Activated T-cell treated with anti-CD3 and anti-CD28 coated beads, Interleukin-2, amount 50 U/mL, for 24 hours (primary cell): ENCODE results near the gene MUC13.

ENCODE experiments used
- DNase-seq: peaks from one replicate; pipeline ENCODE4 v3.0.0-alpha.2; 2020
- H3K27ac Mint-ChIP-seq: 2 replicates; pipeline ENCODE4 v1.8.0; 2020; ENCODE audit warnings: mild to moderate bottlenecking, mixed read lengths
- H3K27me3 Mint-ChIP-seq: 2 replicates; pipeline ENCODE4 v1.8.0; 2020; ENCODE audit warnings: mixed read lengths
- H3K36me3 Mint-ChIP-seq: 2 replicates; pipeline ENCODE4 v1.8.0; 2020; ENCODE audit warnings: low read depth, mixed read lengths
- H3K4me1 Mint-ChIP-seq: 2 replicates; pipeline ENCODE4 v1.8.0; 2020; ENCODE audit warnings: low read depth, mixed read lengths
- H3K4me3 Mint-ChIP-seq: 2 replicates; pipeline ENCODE4 v1.8.0; 2020; ENCODE audit warnings: mild to moderate bottlenecking, moderate library complexity, mixed read lengths
- H3K9me3 Mint-ChIP-seq: 2 replicates; pipeline ENCODE4 v1.8.0; 2020; ENCODE audit warnings: mixed read lengths

MUC13 gene

GRCh38 chr3:124934577-124934976, at the start of gene MUC13:
Gene MUC13 (minus strand): TSS chr3:124934751. CDS start chr3:124934712, 39 bp downstream.
- H3K36me3 Mint-ChIP-seq, result no peaks in the 10 kb centered on the region
- peaks cover 11% of the 10 kb centered on the region for H3K27me3 Mint-ChIP-seq
- H3K27ac Mint-ChIP-seq, result no peak within 1 kb of the TSS
- H3K4me3 Mint-ChIP-seq, result no peak within 1 kb of the TSS
- no peak for DNase-seq
- H3K4me1 Mint-ChIP-seq, result no peaks in the 10 kb centered on the region
- peaks cover 2% of the 10 kb centered on the region for H3K9me3 Mint-ChIP-seq

- Mint-ChIP-seq H3K27me3 (no peaks in the 10 kb centered on the region), H3K27ac (no peak overlapping the region), H3K4me3 (no peak overlapping the region), H3K36me3 (peaks cover 35% of the 10 kb centered on the region), H3K4me1 (no peaks in the 10 kb centered on the region), H3K9me3 (no peaks in the 10 kb centered on the region)
- no peak for DNase-seq
Observed at GRCh38 chr3:124982855-124983254, 48.3 kb upstream of the MUC13 start.

- H3K36me3 Mint-ChIP-seq, result peaks cover 46% of the 10 kb centered on the region
- no peak overlapping the region for H3K4me3 Mint-ChIP-seq
- peaks cover under 1% of the 10 kb centered on the region for H3K4me1 Mint-ChIP-seq
- H3K9me3 Mint-ChIP-seq, result no peaks in the 10 kb centered on the region
- DNase-seq, result no peak
- H3K27me3 Mint-ChIP-seq, result no peaks in the 10 kb centered on the region
- H3K27ac Mint-ChIP-seq, result no peak overlapping the region
Observed at GRCh38 chr3:124981472-124981871, 46.9 kb upstream of the MUC13 start.

GRCh38 chr3:124978627-124979026, 44.1 kb upstream of the MUC13 start:
- H3K36me3 Mint-ChIP-seq, result peaks cover 48% of the 10 kb centered on the region
- no peaks in the 10 kb centered on the region for H3K27me3 Mint-ChIP-seq
- DNase-seq, result no peak
- no peak overlapping the region for H3K4me3 Mint-ChIP-seq
- no peak overlapping the region for H3K27ac Mint-ChIP-seq
- H3K9me3 Mint-ChIP-seq, result no peaks in the 10 kb centered on the region
- H3K4me1 Mint-ChIP-seq, result peaks cover 2% of the 10 kb centered on the region

- H3K27ac Mint-ChIP-seq, result no peak overlapping the region
- peaks cover 2% of the 10 kb centered on the region for H3K4me1 Mint-ChIP-seq
- H3K4me3 Mint-ChIP-seq, result no peak overlapping the region
- no peak for DNase-seq
- H3K27me3 Mint-ChIP-seq, result no peaks in the 10 kb centered on the region
- no peaks in the 10 kb centered on the region for H3K9me3 Mint-ChIP-seq
- peaks cover 46% of the 10 kb centered on the region for H3K36me3 Mint-ChIP-seq
Observed at GRCh38 chr3:124976383-124976782, 41.8 kb upstream of the MUC13 start.

GRCh38 chr3:124974691-124975090, 40.1 kb upstream of the MUC13 start:
- no peak overlapping the region for H3K4me3 Mint-ChIP-seq
- H3K4me1 Mint-ChIP-seq, result peaks cover 2% of the 10 kb centered on the region
- no peaks in the 10 kb centered on the region for H3K9me3 Mint-ChIP-seq
- H3K36me3 Mint-ChIP-seq, result peaks cover 58% of the 10 kb centered on the region
- no peak for DNase-seq
- H3K27ac Mint-ChIP-seq, result no peak overlapping the region
- no peaks in the 10 kb centered on the region for H3K27me3 Mint-ChIP-seq

- Mint-ChIP-seq H3K27ac (no peak overlapping the region), H3K9me3 (no peaks in the 10 kb centered on the region)
Observed at GRCh38 chr3:124973290-124973689, 38.7 kb upstream of the MUC13 start.

GRCh38 chr3:124972457-124972856, 37.9 kb upstream of the MUC13 start:
- Mint-ChIP-seq H3K27me3 (no peaks in the 10 kb centered on the region), H3K4me1 (peaks cover 5% of the 10 kb centered on the region)

More at GRCh38 chr3:124973290-124973689, 38.7 kb upstream of the MUC13 start:
- H3K27me3 Mint-ChIP-seq, result no peaks in the 10 kb centered on the region
- H3K4me1 Mint-ChIP-seq, result peaks cover 5% of the 10 kb centered on the region
- DNase-seq, result no peak
- H3K4me3 Mint-ChIP-seq, result no peak overlapping the region
- H3K36me3 Mint-ChIP-seq, result peaks cover 67% of the 10 kb centered on the region

GRCh38 chr3:124969963-124970722, 35.6 kb upstream of the MUC13 start:
- no peak overlapping the region for H3K4me3 Mint-ChIP-seq

More at GRCh38 chr3:124972457-124972856, 37.9 kb upstream of the MUC13 start:
- no peak for DNase-seq
- Mint-ChIP-seq H3K4me3 (no peak overlapping the region), H3K27ac (no peak overlapping the region), H3K36me3 (peaks cover 64% of the 10 kb centered on the region), H3K9me3 (no peaks in the 10 kb centered on the region)

GRCh38 chr3:124969190-124969589, 34.6 kb upstream of the MUC13 start:
- Mint-ChIP-seq H3K27ac (no peak overlapping the region), H3K4me1 (peaks cover 14% of the 10 kb centered on the region), H3K4me3 (no peak overlapping the region), H3K9me3 (no peaks in the 10 kb centered on the region), H3K27me3 (no peaks in the 10 kb centered on the region), H3K36me3 (peaks cover 45% of the 10 kb centered on the region)
- no peak for DNase-seq

More at GRCh38 chr3:124969963-124970722, 35.6 kb upstream of the MUC13 start:
- Mint-ChIP-seq H3K36me3 (peaks cover 45% of the 10 kb centered on the region), H3K9me3 (no peaks in the 10 kb centered on the region), H3K4me1 (peaks cover 5% of the 10 kb centered on the region), H3K27me3 (no peaks in the 10 kb centered on the region), H3K27ac (no peak overlapping the region)
- DNase-seq, result no peak

- Mint-ChIP-seq H3K4me3 (no peak overlapping the region), H3K9me3 (no peaks in the 10 kb centered on the region), H3K27ac (no peak overlapping the region), H3K27me3 (no peaks in the 10 kb centered on the region), H3K36me3 (peaks cover 40% of the 10 kb centered on the region), H3K4me1 (peaks cover 16% of the 10 kb centered on the region)
- no peak for DNase-seq
Observed at GRCh38 chr3:124967964-124968363, 33.4 kb upstream of the MUC13 start.

GRCh38 chr3:124966521-124967445, 32.2 kb upstream of the MUC13 start:
- Mint-ChIP-seq H3K27me3 (no peaks in the 10 kb centered on the region), H3K9me3 (no peaks in the 10 kb centered on the region), H3K27ac (no peak overlapping the region), H3K4me1 (peaks cover 16% of the 10 kb centered on the region), H3K36me3 (peaks cover 31% of the 10 kb centered on the region), H3K4me3 (no peak overlapping the region)
- no peak for DNase-seq

GRCh38 chr3:124965413-124965812, 30.9 kb upstream of the MUC13 start:
- H3K4me3 Mint-ChIP-seq, result no peak overlapping the region
- no peak overlapping the region for H3K27ac Mint-ChIP-seq
- peaks cover 22% of the 10 kb centered on the region for H3K36me3 Mint-ChIP-seq
- peaks cover 16% of the 10 kb centered on the region for H3K4me1 Mint-ChIP-seq
- no peak for DNase-seq
- no peaks in the 10 kb centered on the region for H3K9me3 Mint-ChIP-seq
- H3K27me3 Mint-ChIP-seq, result no peaks in the 10 kb centered on the region

GRCh38 chr3:124964387-124964786, 29.8 kb upstream of the MUC13 start:
- DNase-seq, result no peak
- no peaks in the 10 kb centered on the region for H3K9me3 Mint-ChIP-seq
- H3K27me3 Mint-ChIP-seq, result no peaks in the 10 kb centered on the region
- no peak overlapping the region for H3K4me3 Mint-ChIP-seq
- H3K36me3 Mint-ChIP-seq, result peaks cover 12% of the 10 kb centered on the region
- H3K27ac Mint-ChIP-seq, result no peak overlapping the region
- peaks cover 15% of the 10 kb centered on the region for H3K4me1 Mint-ChIP-seq

- no peak for DNase-seq
- Mint-ChIP-seq H3K36me3 (peaks cover 7% of the 10 kb centered on the region), H3K9me3 (no peaks in the 10 kb centered on the region), H3K27ac (no peak overlapping the region), H3K27me3 (no peaks in the 10 kb centered on the region), H3K4me1 (peaks cover 12% of the 10 kb centered on the region), H3K4me3 (no peak overlapping the region)
Observed at GRCh38 chr3:124963755-124964154, 29.2 kb upstream of the MUC13 start.
